ENCODE data around the gene COL4A1. TPM values are rescaled to one million over a fixed set of nuclear protein-coding genes. Genes with fewer than 3 reads are reported as not detected.

The COL4A1 gene
- total RNA-seq, 2 donors from 2014 or later, result 27.0 to 97.0 TPM

DNA sequence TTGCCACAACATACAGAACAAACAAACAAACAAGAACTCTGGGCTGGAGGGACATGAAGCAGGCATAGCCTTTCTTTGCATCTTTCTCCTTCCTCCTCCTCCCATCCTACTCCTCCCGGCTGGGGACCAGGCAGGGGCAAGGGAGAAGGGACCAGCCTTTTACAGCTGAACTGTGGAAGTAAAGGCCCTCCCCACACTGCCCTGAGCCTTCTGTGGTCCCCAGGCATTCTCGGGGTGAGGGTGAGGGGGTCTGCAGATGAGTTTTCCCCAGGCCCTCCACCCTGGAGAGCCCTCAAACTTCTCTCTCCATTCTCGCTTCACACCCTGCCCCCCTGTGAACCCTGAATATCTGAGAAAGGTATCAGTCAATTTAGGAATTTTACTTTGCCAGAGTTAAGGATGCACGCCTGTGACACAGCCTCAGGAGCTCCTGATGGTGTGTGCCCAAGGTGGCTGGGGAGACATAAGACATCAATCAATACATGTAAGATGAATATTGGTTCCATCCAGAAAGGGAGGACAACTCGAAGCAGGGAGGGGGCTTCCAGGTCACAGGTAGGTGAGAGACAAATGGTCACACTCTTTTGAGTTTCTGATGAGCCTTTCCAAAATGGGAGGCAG is 170.9 kb downstream of the COL4A1 start:
- Histone ChIP-seq H3K36me3 (no peaks in the 10 kb centered on the region), H3K9ac (ENCODE audit: low read depth in 2 of 2, low read length in 2 of 2) (no peak overlapping the region), H3K9me3 (no peaks in the 10 kb centered on the region), H3K27me3 (no peaks in the 10 kb centered on the region), H3K27ac (no peak overlapping the region), H3K4me1 (no peaks in the 10 kb centered on the region), H3K4me3 (no peak overlapping the region)
- intact Hi-C loops (cut with DNase I), result no loop called here
- TF ChIP-seq, protein P1, sequence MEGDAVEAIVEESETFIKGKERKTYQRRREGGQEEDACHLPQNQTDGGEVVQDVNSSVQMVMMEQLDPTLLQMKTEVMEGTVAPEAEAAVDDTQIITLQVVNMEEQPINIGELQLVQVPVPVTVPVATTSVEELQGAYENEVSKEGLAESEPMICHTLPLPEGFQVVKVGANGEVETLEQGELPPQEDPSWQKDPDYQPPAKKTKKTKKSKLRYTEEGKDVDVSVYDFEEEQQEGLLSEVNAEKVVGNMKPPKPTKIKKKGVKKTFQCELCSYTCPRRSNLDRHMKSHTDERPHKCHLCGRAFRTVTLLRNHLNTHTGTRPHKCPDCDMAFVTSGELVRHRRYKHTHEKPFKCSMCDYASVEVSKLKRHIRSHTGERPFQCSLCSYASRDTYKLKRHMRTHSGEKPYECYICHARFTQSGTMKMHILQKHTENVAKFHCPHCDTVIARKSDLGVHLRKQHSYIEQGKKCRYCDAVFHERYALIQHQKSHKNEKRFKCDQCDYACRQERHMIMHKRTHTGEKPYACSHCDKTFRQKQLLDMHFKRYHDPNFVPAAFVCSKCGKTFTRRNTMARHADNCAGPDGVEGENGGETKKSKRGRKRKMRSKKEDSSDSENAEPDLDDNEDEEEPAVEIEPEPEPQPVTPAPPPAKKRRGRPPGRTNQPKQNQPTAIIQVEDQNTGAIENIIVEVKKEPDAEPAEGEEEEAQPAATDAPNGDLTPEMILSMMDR (IDR thresholded peaks at IDR 0.05), result no peak
- no peak for DNase-seq

DNA sequence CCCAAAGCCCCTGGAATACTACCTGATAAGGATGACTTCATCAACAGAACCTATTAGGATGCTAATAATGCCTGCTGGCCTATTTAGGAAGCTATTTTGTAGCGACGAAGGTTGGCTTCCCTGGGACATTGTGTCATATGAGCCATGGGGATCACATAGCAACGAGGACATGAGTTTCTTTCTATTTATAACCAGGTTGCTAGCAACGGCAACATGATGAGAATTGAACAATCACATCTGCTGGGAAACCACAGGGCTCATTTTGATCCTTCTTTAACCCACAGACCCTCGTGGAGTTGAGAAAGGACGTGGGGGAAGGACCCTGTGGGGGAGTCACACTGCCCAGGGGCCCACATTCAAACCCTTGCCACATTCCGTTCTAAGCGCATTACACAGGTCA is 172.2 kb downstream of the COL4A1 start:
- DNase-seq, result no peak
- intact Hi-C loops (cut with DNase I), result no loop called here
- Histone ChIP-seq H3K27ac (no peak overlapping the region), H3K9ac (ENCODE audit: low read depth in 2 of 2, low read length in 2 of 2) (no peak overlapping the region), H3K27me3 (no peaks in the 10 kb centered on the region), H3K36me3 (no peaks in the 10 kb centered on the region), H3K4me3 (no peak overlapping the region), H3K9me3 (no peaks in the 10 kb centered on the region), H3K4me1 (no peaks in the 10 kb centered on the region)
- TF ChIP-seq, protein P1 (IDR thresholded peaks at IDR 0.05), result no peak

DNA sequence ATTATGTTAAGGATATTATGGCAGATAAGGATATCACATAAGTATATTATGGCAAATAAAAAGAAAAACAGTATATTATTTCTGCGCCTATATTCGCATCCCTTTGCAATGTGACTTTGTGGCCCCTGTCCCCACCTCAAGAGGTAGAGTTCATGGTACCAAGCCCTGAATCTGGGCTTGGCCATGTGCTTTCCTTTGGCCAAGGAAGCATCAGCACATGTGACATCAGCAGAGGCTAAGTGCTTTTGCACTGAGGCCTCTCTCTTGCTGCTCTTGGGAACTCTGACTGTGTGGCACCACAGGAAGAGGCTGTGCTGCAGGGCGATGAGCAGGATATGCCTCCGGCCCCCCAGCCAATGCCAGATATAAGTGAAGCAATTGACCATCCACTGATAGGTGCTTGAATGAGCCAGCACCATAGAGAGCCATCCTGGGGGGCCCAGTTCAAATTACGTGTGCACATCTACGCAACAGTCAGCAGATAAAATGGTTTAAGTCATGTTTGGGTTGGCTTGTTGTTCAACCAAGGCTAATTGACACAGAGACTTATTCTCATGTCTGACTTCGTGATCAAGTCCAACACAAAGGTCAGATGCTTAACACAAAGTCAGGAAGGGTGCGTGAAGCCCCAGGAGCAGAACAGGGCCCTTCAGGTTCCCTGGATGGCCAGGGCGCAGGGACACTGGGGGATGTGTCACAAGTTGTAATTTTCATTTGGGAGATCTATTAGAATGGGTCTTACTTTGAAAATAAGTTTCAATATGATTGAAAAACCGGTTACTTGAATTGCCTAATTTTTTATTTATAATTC is 173.3 kb downstream of the COL4A1 start:
- Histone ChIP-seq H3K4me1 (no peaks in the 10 kb centered on the region), H3K27ac (no peak overlapping the region), H3K9me3 (no peaks in the 10 kb centered on the region), H3K9ac (ENCODE audit: low read depth in 2 of 2, low read length in 2 of 2) (no peak overlapping the region), H3K36me3 (no peaks in the 10 kb centered on the region), H3K27me3 (no peaks in the 10 kb centered on the region), H3K4me3 (no peak overlapping the region)
- DNase-seq, result no peak
- intact Hi-C loops (cut with DNase I), result no loop called here
- TF ChIP-seq, protein P1 (IDR thresholded peaks at IDR 0.05), result no peak

DNA sequence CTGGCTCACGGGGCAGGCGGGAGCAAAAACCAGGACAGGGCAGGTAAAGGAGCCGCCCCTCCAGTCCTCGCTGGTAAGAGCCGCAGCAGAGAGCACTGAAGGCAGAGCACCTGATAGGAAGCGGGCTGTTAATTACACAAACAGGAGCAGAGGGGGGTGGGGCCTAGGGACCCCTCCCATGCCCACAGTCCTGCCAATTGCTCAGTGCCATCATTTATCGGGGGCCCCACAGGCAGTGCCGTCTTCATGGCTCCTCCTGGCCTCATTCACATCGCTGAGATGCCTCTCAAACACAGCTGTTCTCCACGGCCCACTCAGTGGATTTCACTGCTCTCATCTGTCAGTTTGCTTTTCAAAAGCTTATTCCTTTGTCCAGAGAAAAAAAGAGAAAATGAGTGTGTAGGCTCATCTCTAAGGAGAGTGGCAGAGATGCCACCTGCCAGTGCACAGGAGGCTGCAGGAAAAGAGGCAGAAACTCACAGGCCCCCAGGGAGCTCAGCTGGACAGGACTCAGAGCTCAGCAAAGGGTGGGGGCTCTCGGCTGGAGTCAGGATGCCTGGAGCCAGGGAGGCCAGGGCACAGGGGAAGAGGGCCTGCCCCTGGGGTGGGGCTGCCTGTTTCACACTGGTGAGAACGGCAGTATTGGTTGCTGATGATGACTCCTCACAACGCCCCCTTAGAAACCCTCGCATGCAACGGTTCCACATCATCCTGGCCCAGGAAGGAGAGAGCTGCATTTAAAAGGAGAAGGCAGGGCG is 174.6 kb downstream of the COL4A1 start:
- TF ChIP-seq, protein P1 (IDR thresholded peaks at IDR 0.05), result no peak
- no peak overlapping the region for H3K9ac ChIP-seq (ENCODE audit: low read depth in 2 of 2, low read length in 2 of 2)
- intact Hi-C loops (cut with DNase I), result no loop called here

DNA sequence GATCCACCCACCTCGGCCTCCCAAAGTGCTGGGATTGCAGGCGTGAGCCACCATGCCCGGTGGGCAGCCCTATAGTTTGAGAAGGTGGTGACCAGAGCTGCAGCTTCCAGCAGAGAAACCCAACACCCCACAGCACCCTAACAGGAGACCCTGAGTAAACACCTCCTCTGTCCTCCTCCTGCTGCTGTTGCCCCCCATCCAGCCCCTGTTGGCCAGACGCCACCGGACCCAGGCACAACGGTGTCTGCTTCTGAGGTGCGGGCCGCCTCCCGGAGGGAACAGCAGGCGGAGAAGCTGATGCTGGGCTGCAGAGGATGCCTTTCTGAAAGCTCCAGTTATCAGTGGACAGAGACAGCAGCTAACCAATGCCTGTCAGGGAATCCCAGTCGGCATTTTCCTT is 175.5 kb downstream of the COL4A1 start:
- intact Hi-C loops (cut with DNase I), result no loop called here
- TF ChIP-seq, protein P1 (IDR thresholded peaks at IDR 0.05), result no peak

More for the DNA sequence above, 174.6 kb downstream of the COL4A1 start:
- no peak overlapping the region for H3K27ac ChIP-seq
- H3K4me3 ChIP-seq, result no peak overlapping the region
- DNase-seq, result no peak
- H3K36me3 ChIP-seq, result no peaks in the 10 kb centered on the region
- no peaks in the 10 kb centered on the region for H3K4me1 ChIP-seq
- no peaks in the 10 kb centered on the region for H3K9me3 ChIP-seq
- H3K27me3 ChIP-seq, result no peaks in the 10 kb centered on the region

More for the DNA sequence above, 175.5 kb downstream of the COL4A1 start:
- H3K27me3 ChIP-seq, result no peaks in the 10 kb centered on the region
- no peak overlapping the region for H3K27ac ChIP-seq
- H3K36me3 ChIP-seq, result no peaks in the 10 kb centered on the region
- no peaks in the 10 kb centered on the region for H3K4me1 ChIP-seq
- no peaks in the 10 kb centered on the region for H3K9me3 ChIP-seq
- no peak overlapping the region for H3K4me3 ChIP-seq
- DNase-seq, result no peak
- no peak overlapping the region for H3K9ac ChIP-seq (ENCODE audit: low read depth in 2 of 2, low read length in 2 of 2)

All from colonic mucosa (tissue), 4 donors.